OCI-LY1 (cell line): ENCODE measurements around the gene CORO2B.

ENCODE experiments used
- H2AFZ ChIP-seq: fragments of 200-600 bp; sonication (generic), shearing (Covaris generic); 2 replicates; pipeline ENCODE4 v1.6.0; 2014; ENCODE audit warnings: antibody characterized with exemption, mild to moderate bottlenecking, low read length
- H3F3A ChIP-seq: fragments of 200-600 bp; sonication (generic), shearing (Covaris generic); 2 replicates; pipeline ENCODE4 v1.6.0; 2014; ENCODE audit warnings: mild to moderate bottlenecking, antibody characterized with exemption, low read length, moderate library complexity; ENCODE audit not compliant: insufficient read depth
- H3K27ac ChIP-seq: fragments of 200-600 bp; sonication (generic); 2 replicates; pipeline ENCODE4 v1.5.1; 2014; ENCODE audit warnings: low read length, mixed run types, mild to moderate bottlenecking, low read depth; ENCODE audit not compliant: poor library complexity, severe bottlenecking
- H3K27me3 ChIP-seq: fragments of 200-600 bp; sonication (generic); 2 replicates; pipeline ENCODE4 v1.6.0; 2014; ENCODE audit warnings: antibody characterized with exemption, mild to moderate bottlenecking, low read length, moderate library complexity; ENCODE audit not compliant: insufficient read depth
- H3K36me3 ChIP-seq: fragments of 200-600 bp; sonication (generic); 2 replicates; pipeline ENCODE4 v1.6.1; 2014; ENCODE audit warnings: mild to moderate bottlenecking, antibody characterized with exemption, low read length, moderate library complexity, mixed read lengths; ENCODE audit not compliant: insufficient read depth
- H3K4me1 ChIP-seq: fragments of 200-600 bp; sonication (generic); 2 replicates; pipeline ENCODE4 v1.5.1; 2014; ENCODE audit warnings: mild to moderate bottlenecking, low read length, moderate library complexity; ENCODE audit not compliant: insufficient read depth, severe bottlenecking
- H3K4me2 ChIP-seq: fragments of 200-600 bp; sonication (generic), shearing (Covaris generic); 2 replicates; pipeline ENCODE4 v1.6.1; 2014; ENCODE audit warnings: low read length
- H3K4me3 ChIP-seq: fragments of 200-600 bp; sonication (generic); 2 replicates; pipeline ENCODE4 v1.5.1; 2014; ENCODE audit warnings: low read length, low read depth, mild to moderate bottlenecking, mixed read lengths; ENCODE audit not compliant: poor library complexity, severe bottlenecking
- H3K79me2 ChIP-seq: fragments of 200-600 bp; shearing (Covaris generic); 2 replicates; pipeline ENCODE4 v1.6.1; 2016; ENCODE audit warnings: mixed run types, low read length, mixed read lengths; ENCODE audit not compliant: insufficient read depth
- H3K9ac ChIP-seq: fragments of 200-600 bp; sonication (generic), shearing (Covaris generic); 2 replicates; pipeline ENCODE4 v1.6.1; 2014; ENCODE audit warnings: mild to moderate bottlenecking, low read length, mixed read lengths
- H3K9me2 ChIP-seq: fragments of 200-600 bp; sonication (generic), shearing (Covaris generic); 2 replicates; pipeline ENCODE4 v1.6.1; 2014; ENCODE audit warnings: low read depth, mild to moderate bottlenecking, low read length, mixed read lengths
- H3K9me3 ChIP-seq: fragments of 200-600 bp; shearing (Covaris generic); 2 replicates; pipeline ENCODE4 v1.6.1; 2014; ENCODE audit warnings: low read length, mixed read lengths
- H4K20me1 ChIP-seq: fragments of 200-600 bp; sonication (generic), shearing (Covaris generic); 2 replicates; pipeline ENCODE4 v1.6.0; 2016; ENCODE audit warnings: mild to moderate bottlenecking, low read length; ENCODE audit not compliant: insufficient read depth
- EZH2 ChIP-seq: fragments of 200-600 bp; sonication (generic), shearing (Covaris generic); IDR thresholded peaks from 2 replicates; pipeline ENCODE4 v1.8.0; 2017; ENCODE audit warnings: borderline replicate concordance, mixed run types, mild to moderate bottlenecking, antibody characterized with exemption, low read length, moderate library complexity, mixed read lengths
- TF ChIP-seq, protein P1 (sequence below): fragments of 200-600 bp; sonication (generic), shearing (Covaris generic); IDR thresholded peaks from 2 replicates; pipeline ENCODE4 v1.5.1; 2017; ENCODE audit warnings: mild to moderate bottlenecking, antibody characterized with exemption, low read length, moderate library complexity, mixed read lengths

CORO2B gene

DNA sequence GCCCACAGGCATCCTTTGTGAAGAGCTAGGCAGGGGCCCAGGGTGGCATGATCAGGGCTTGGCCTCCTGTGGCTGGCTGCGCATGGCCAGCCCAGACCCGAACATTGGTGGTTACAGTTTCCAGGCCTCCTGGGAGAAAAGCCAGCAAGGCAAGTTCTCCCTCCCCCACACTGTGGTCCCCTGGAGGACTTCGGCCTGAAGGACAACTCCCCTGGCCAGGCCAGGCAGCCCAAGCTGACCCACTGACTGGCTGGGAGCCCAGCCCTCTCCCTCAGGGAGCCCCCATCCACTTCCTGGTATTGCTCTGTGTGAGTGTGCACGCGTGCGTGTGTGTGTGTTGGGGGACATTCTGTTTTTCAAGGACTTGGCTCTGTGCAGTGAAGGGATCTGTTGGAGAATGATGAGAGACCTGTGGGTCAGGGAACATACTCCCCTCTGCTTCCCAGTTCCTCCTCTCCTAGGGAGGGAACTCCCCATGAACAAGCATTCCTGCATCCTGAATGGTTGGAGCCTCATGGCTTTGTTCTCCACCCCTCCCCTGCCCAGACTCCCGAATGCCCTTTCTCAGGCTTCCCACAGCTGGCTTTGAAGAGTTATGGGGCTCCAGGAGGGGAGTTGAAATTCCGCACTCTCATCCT lies 29.5 kb downstream of the CORO2B start:
- H3K4me2 ChIP-seq: no peak overlapping the region
- no peaks in the 10 kb centered on the region for H3K9me3 ChIP-seq
- H3K27ac ChIP-seq: no peak overlapping the region
- H3K36me3 ChIP-seq: no peaks in the 10 kb centered on the region
- H3K4me3 ChIP-seq: no peak overlapping the region
- H3K4me1 ChIP-seq: no peaks in the 10 kb centered on the region
- no peaks in the 10 kb centered on the region for H3F3A ChIP-seq
- no peaks in the 10 kb centered on the region for H3K9me2 ChIP-seq
- peaks cover 4% of the 10 kb centered on the region; the same call in 1 of the 2 replicates for H3K27me3 ChIP-seq
- no peak overlapping the region for H2AFZ ChIP-seq
- no peaks in the 10 kb centered on the region for H3K79me2 ChIP-seq
- no peaks in the 10 kb centered on the region for H4K20me1 ChIP-seq
- TF ChIP-seq, protein P1, sequence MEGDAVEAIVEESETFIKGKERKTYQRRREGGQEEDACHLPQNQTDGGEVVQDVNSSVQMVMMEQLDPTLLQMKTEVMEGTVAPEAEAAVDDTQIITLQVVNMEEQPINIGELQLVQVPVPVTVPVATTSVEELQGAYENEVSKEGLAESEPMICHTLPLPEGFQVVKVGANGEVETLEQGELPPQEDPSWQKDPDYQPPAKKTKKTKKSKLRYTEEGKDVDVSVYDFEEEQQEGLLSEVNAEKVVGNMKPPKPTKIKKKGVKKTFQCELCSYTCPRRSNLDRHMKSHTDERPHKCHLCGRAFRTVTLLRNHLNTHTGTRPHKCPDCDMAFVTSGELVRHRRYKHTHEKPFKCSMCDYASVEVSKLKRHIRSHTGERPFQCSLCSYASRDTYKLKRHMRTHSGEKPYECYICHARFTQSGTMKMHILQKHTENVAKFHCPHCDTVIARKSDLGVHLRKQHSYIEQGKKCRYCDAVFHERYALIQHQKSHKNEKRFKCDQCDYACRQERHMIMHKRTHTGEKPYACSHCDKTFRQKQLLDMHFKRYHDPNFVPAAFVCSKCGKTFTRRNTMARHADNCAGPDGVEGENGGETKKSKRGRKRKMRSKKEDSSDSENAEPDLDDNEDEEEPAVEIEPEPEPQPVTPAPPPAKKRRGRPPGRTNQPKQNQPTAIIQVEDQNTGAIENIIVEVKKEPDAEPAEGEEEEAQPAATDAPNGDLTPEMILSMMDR: no peak
- no peak for TF ChIP-seq EZH2
- no peak overlapping the region for H3K9ac ChIP-seq

DNA sequence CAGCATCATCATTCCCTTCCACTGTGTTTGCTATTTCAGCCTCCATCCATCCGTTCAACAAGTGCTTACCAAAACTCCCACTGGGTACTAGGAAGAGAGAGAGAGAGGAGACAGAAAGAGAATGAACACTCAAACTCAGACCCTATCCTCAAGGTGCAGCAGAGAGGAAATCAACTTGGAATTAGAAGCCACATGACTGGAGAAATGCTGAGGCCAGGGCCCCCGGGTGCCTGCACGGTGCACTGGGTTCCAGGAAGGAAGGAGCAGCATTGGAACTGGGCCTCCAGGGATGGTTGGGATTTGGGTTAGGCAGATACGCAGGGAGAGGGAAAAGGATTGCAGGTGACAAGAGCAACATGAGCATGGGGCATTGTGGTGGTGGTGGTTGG lies 30.0 kb downstream of the CORO2B start:
- Histone ChIP-seq H3K79me2 (no peaks in the 10 kb centered on the region), H3K4me3 (no peak overlapping the region), H3K4me2 (no peak overlapping the region), H3K9me2 (no peaks in the 10 kb centered on the region), H3F3A (no peaks in the 10 kb centered on the region), H3K27me3 (peaks cover 4% of the 10 kb centered on the region; the same call in 1 of the 2 replicates), H3K36me3 (no peaks in the 10 kb centered on the region), H3K27ac (no peak overlapping the region), H3K4me1 (no peaks in the 10 kb centered on the region), H3K9ac (no peak overlapping the region), H3K9me3 (no peaks in the 10 kb centered on the region), H4K20me1 (no peaks in the 10 kb centered on the region), H2AFZ (no peak overlapping the region)
- TF ChIP-seq, protein P1: no peak
- TF ChIP-seq EZH2: no peak

DNA sequence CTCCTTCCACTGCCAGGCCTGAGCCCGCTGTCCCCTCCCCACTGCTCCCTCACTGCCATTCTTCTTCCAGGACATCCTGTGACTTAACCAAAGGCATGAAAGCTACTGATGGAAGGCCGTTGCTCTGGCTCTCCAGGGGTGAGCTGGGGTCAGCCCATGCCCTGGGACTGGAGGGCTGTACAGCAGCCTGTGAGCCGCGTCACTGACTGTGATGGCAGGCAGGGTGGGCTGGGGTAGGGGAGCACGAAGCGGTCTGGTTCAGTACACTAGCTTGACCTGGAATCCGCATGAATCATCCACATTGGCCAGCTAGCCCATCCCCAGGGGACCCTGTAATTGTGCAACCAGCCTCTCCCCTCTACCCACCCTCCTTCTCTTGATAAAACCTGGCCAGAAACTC lies 30.8 kb downstream of the CORO2B start:
- Histone ChIP-seq H3K79me2 (no peaks in the 10 kb centered on the region), H3K9ac (no peak overlapping the region), H3K4me1 (no peaks in the 10 kb centered on the region), H4K20me1 (no peaks in the 10 kb centered on the region), H3K9me3 (no peaks in the 10 kb centered on the region), H3K4me3 (no peak overlapping the region), H2AFZ (no peak overlapping the region), H3F3A (no peaks in the 10 kb centered on the region), H3K27me3 (peaks cover 6% of the 10 kb centered on the region; the same call in 1 of the 2 replicates), H3K36me3 (no peaks in the 10 kb centered on the region), H3K27ac (no peak overlapping the region), H3K4me2 (no peak overlapping the region), H3K9me2 (no peaks in the 10 kb centered on the region)
- TF ChIP-seq, protein P1: no peak
- no peak for TF ChIP-seq EZH2
